Gastrocnemius medialis (tissue), 4 donors: ENCODE results near the gene FOXO6.

ENCODE experiments used
- CTCF ChIP-seq, 5 experiments: fragments of 450-650 bp in 3 of 5; fragments of 200-600 bp in 2 of 5; sonication (generic) in 2 of 5; IDR thresholded peaks in 4 of 5; conservative IDR thresholded peaks in 1 of 5; 1 replicate in 4 of 5; 2 replicates in 1 of 5; pipeline ENCODE4 v1.5.1; 2016 to 2019; ENCODE audit warnings: antibody characterized with exemption in 5 of 5, mild to moderate bottlenecking in 3 of 5, moderate library complexity in 3 of 5
- POLR2A ChIP-seq, 2 donors: fragments of 450-650 bp; IDR thresholded peaks; one replicate each; pipeline ENCODE4 v1.6.1; 2017; ENCODE audit warnings: antibody characterized with exemption in 2 of 2, mild to moderate bottlenecking in 2 of 2, moderate library complexity in 2 of 2

- TF ChIP-seq CTCF (IDR thresholded peaks at IDR 0.05 in 4 of 5, conservative IDR thresholded peaks at IDR 0.05 in 1 of 5) (no peak), POLR2A (IDR thresholded peaks at IDR 0.05) (no peak)
Measured at GRCh38 chr1:41351262-41352151, 9.7 kb upstream of the FOXO6 start.
